Progenitor cell of endocrine pancreas (in vitro differentiated cells): ENCODE results near the gene MICU1. TPM values are rescaled to one million over a fixed set of nuclear protein-coding genes. Genes with fewer than 3 reads are reported as not detected.

Experiments used
- DNase-seq: peaks from one replicate; pipeline ENCODE4 v3.0.0; 2021; ENCODE audit warnings: low spot score; ENCODE audit not compliant: unreplicated experiment
- H3K27ac Mint-ChIP-seq: 2 replicates; pipeline ENCODE4 v1.8.0; 2021; ENCODE audit warnings: mild to moderate bottlenecking, moderate library complexity, mixed read lengths
- H3K27me3 Mint-ChIP-seq: 2 replicates; pipeline ENCODE4 v1.8.0; 2021; ENCODE audit warnings: mixed read lengths
- H3K36me3 Mint-ChIP-seq: 2 replicates; pipeline ENCODE4 v1.8.0; 2022; ENCODE audit warnings: mixed read lengths; ENCODE audit not compliant: insufficient read depth
- H3K4me1 Mint-ChIP-seq: 2 replicates; pipeline ENCODE4 v1.8.0; 2021; ENCODE audit warnings: low read depth, mixed read lengths
- H3K4me3 Mint-ChIP-seq: 2 replicates; pipeline ENCODE4 v1.8.0; 2021; ENCODE audit warnings: low read depth, mild to moderate bottlenecking, moderate library complexity, mixed read lengths
- H3K9me3 Mint-ChIP-seq: 2 replicates; pipeline ENCODE4 v1.8.0; 2021; ENCODE audit warnings: low read depth, mixed read lengths
- total RNA-seq: library from RNA; stranded (reverse); gene quantifications from 2 replicates; pipeline ENCODE4 v1.2.1, GENCODE V29; 2021
- TF ChIP-seq, protein P1 (sequence below): fragments of 200-600 bp; sonication (generic); IDR thresholded peaks from one replicate; pipeline ENCODE4 v1.5.0; 2021; ENCODE audit warnings: antibody characterized with exemption, mild to moderate bottlenecking; ENCODE audit not compliant: unreplicated experiment

Gene MICU1
- total RNA-seq, 1 donor from 2014 or later = 63.3 TPM

DNA sequence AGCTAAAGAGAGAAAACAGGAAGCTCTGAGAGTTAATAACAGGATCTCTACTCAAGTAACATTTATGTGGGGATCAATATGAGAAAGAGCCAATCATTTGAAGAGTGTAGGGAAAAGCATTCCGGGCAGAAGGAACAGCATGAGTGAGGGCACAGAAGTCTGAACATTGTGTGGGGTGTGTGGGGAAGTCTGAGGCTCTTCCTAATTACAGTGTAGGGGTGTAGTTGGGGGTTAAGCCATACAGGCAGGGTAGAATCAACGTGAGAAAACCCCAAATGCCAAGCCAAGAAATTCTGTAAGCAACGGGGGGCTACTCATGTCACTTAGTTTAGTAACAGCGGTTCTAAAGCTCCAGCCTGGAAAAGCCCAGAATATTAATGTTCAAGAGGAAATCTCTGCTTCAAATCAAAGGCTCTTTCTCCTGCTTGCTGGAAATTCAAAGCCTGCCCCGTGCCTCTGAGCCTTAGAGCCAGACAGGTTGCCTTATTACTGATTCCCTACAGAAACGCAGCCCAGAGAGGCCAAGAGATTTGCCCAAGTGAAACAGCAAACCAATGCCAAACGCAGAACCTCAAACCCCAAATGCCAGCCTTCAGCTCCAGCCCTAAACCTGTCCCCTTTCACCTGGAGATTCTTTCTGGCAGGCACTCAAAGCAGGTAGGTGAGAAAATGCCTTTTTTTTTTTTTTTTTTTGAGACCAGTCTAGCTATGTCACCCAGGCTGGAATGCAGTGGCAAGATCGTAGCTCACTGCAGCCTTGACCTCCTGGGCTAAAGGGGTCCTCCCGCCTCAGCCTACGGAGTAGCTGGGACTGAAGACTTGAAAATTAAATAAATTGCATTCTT lies 307.2 kb downstream of the MICU1 start:
- H3K27ac Mint-ChIP-seq = no peak overlapping the region
- H3K4me1 Mint-ChIP-seq = peaks cover 12% of the 10 kb centered on the region
- H3K36me3 Mint-ChIP-seq = no peaks in the 10 kb centered on the region
- no peak for DNase-seq
- TF ChIP-seq, protein P1, sequence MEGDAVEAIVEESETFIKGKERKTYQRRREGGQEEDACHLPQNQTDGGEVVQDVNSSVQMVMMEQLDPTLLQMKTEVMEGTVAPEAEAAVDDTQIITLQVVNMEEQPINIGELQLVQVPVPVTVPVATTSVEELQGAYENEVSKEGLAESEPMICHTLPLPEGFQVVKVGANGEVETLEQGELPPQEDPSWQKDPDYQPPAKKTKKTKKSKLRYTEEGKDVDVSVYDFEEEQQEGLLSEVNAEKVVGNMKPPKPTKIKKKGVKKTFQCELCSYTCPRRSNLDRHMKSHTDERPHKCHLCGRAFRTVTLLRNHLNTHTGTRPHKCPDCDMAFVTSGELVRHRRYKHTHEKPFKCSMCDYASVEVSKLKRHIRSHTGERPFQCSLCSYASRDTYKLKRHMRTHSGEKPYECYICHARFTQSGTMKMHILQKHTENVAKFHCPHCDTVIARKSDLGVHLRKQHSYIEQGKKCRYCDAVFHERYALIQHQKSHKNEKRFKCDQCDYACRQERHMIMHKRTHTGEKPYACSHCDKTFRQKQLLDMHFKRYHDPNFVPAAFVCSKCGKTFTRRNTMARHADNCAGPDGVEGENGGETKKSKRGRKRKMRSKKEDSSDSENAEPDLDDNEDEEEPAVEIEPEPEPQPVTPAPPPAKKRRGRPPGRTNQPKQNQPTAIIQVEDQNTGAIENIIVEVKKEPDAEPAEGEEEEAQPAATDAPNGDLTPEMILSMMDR = no peak
- H3K4me3 Mint-ChIP-seq = no peak overlapping the region
- H3K27me3 Mint-ChIP-seq = peaks cover 10% of the 10 kb centered on the region
- no peaks in the 10 kb centered on the region for H3K9me3 Mint-ChIP-seq

Other genes with a start within 250 kb of the MICU1 start
- 63.8 and 66.2 TPM in 2 replicates for gene MCU, start 66.1 kb upstream of the MICU1 start, total RNA-seq